CD4-positive, alpha-beta T cell (primary cell): ENCODE data around the gene AGAP1. TPM values are rescaled to one million over a fixed set of nuclear protein-coding genes. Genes with fewer than 3 reads are reported as not detected.

Source experiments
- ATAC-seq: fragments of 200-7000 bp; cut with Tn5 transposase; one replicate; pipeline ENCODE4 v1.10.0; 2022; ENCODE audit warnings: mild to moderate bottlenecking; ENCODE audit not compliant: poor library complexity
- CTCF ChIA-PET: fragments of 350-600 bp; sonication (Branson Sonifier 250); formaldehyde crosslinking; loops from one replicate; lab custom pipeline; 2021; ENCODE audit warnings: antibody characterized with exemption, inconsistent platforms; lab: Charles Lee
- POLR2A ChIA-PET: fragments of 350-600 bp; sonication (Branson Sonifier 250); formaldehyde crosslinking; loops from one replicate; lab custom pipeline; 2021; ENCODE audit warnings: antibody characterized with exemption, inconsistent platforms; lab: Charles Lee
- DNase-seq, 14 experiments: peaks; one replicate each; pipeline ENCODE4 v3.0.0-alpha.2; 2013 to 2020; ENCODE audit warnings: mixed read lengths in 2 of 14
- H3K27ac ChIP-seq, 2 donors: one replicate each; pipeline versions ENCODE4 v1.5.1 to v1.7.0; 2013; ENCODE audit warnings: low read length in 2 of 2, low read depth in 1 of 2, mild to moderate bottlenecking in 1 of 2
- H3K27me3 ChIP-seq, 2 experiments: 1 replicate in 1 of 2; 2 replicates in 1 of 2; pipeline versions ENCODE4 v1.6.1 to v1.7.0; 2013; ENCODE audit warnings: low read length in 2 of 2, control low read depth in 1 of 2, mild to moderate bottlenecking in 1 of 2, moderate library complexity in 1 of 2; ENCODE audit not compliant: insufficient read depth in 2 of 2, control insufficient read depth in 1 of 2
- H3K36me3 ChIP-seq: one replicate; pipeline ENCODE4 v1.6.1; 2013; ENCODE audit warnings: low read length, control low read depth; ENCODE audit not compliant: insufficient read depth
- H3K4me1 ChIP-seq: one replicate; pipeline ENCODE4 v1.6.1; 2013; ENCODE audit warnings: low read length, control low read depth; ENCODE audit not compliant: insufficient read depth
- H3K4me3 ChIP-seq: one replicate; pipeline ENCODE4 v1.5.1; 2013; ENCODE audit warnings: mild to moderate bottlenecking, low read length, moderate library complexity
- H3K9me3 ChIP-seq, 2 experiments: 1 replicate in 1 of 2; 2 replicates in 1 of 2; pipeline versions ENCODE4 v1.6.1 to v1.7.0; 2013; ENCODE audit warnings: low read length in 2 of 2, mild to moderate bottlenecking in 2 of 2, control low read depth in 1 of 2, moderate library complexity in 1 of 2; ENCODE audit not compliant: control insufficient read depth in 1 of 2, insufficient read depth in 1 of 2
- H3K27ac Mint-ChIP-seq: one replicate; pipeline ENCODE4 v1.8.0; 2020; ENCODE audit warnings: mixed read lengths
- H3K27me3 Mint-ChIP-seq: one replicate; pipeline ENCODE4 v1.8.0; 2021; ENCODE audit warnings: mixed read lengths
- H3K36me3 Mint-ChIP-seq: one replicate; pipeline ENCODE4 v1.8.0; 2021; ENCODE audit warnings: low read depth, mixed read lengths
- H3K4me1 Mint-ChIP-seq: one replicate; pipeline ENCODE4 v1.8.0; 2021; ENCODE audit warnings: low read depth, mixed read lengths
- H3K4me3 Mint-ChIP-seq: one replicate; pipeline ENCODE4 v1.8.0; 2020; ENCODE audit warnings: mild to moderate bottlenecking, mixed read lengths
- H3K9me3 Mint-ChIP-seq: one replicate; pipeline ENCODE4 v1.8.0; 2020; ENCODE audit warnings: mixed read lengths
- intact Hi-C, 2 experiments: fragments of 100-400 bp; cut with DNase I in 1 of 2; cut with micrococcal nuclease in 1 of 2; formaldehyde crosslinking; loops; one replicate each; pipeline versions ENCODE4 v1.15.1 to v1.9.0; 2023 to 2025; cut with DNase I, micrococcal nuclease
- total RNA-seq, 174 experiments: library from RNA in 2 of 174; stranded (reverse) in 2 of 174; gene quantifications; one replicate each; pipeline ENCODE4 v1.2.3 and lab custom pipeline; 2021 to 2026
- TF ChIP-seq, protein P1 (sequence below): fragments of 200-600 bp; IDR thresholded peaks from one replicate; pipeline ENCODE4 v1.8.0; 2022; ENCODE audit warnings: antibody characterized with exemption, mild to moderate bottlenecking

The AGAP1 gene
- total RNA-seq, 2 experiments from 2014 or later: 2.6 to 3.1 TPM

DNA sequence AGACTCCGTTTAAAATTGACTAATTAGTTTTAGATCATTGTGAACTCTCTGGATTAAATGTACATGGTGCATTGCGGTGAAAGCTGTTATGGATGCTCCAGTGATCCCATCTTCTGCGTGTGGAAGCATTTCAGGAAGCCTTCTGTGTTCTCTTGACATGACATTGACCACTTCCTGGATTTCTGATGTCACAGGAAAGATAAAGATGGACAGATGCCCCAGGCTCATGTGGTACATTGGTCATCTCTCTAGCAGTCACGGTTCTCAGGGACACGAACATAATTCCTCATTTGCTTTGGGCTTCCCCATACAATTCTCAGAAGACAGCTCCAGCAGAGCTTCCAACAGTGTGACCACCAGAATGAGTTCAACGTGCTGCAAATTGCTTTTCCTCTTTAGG is 26.9 kb downstream of the AGAP1 start:
- no peaks in the 10 kb centered on the region for H3K9me3 Mint-ChIP-seq
- Histone ChIP-seq H3K27ac (no peak overlapping the region), H3K4me3 (no peak overlapping the region), H3K9me3 (peaks cover 0 to 8% of the 10 kb centered on the region in 2 experiments), H3K27me3 (no peaks in the 10 kb centered on the region), H3K4me1 (no peaks in the 10 kb centered on the region), H3K36me3 (no peaks in the 10 kb centered on the region)
- intact Hi-C loops: no loop called here
- TF ChIP-seq, protein P1, sequence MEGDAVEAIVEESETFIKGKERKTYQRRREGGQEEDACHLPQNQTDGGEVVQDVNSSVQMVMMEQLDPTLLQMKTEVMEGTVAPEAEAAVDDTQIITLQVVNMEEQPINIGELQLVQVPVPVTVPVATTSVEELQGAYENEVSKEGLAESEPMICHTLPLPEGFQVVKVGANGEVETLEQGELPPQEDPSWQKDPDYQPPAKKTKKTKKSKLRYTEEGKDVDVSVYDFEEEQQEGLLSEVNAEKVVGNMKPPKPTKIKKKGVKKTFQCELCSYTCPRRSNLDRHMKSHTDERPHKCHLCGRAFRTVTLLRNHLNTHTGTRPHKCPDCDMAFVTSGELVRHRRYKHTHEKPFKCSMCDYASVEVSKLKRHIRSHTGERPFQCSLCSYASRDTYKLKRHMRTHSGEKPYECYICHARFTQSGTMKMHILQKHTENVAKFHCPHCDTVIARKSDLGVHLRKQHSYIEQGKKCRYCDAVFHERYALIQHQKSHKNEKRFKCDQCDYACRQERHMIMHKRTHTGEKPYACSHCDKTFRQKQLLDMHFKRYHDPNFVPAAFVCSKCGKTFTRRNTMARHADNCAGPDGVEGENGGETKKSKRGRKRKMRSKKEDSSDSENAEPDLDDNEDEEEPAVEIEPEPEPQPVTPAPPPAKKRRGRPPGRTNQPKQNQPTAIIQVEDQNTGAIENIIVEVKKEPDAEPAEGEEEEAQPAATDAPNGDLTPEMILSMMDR: no peak
- H3K27ac Mint-ChIP-seq: no peak overlapping the region
- CTCF ChIA-PET: no interaction called here
- H3K36me3 Mint-ChIP-seq: no peaks in the 10 kb centered on the region
- no peak overlapping the region for H3K4me3 Mint-ChIP-seq
- H3K27me3 Mint-ChIP-seq: peaks cover 28% of the 10 kb centered on the region
- H3K4me1 Mint-ChIP-seq: no peaks in the 10 kb centered on the region
- DNase-seq (no peak), ATAC-seq (no peak)
- POLR2A ChIA-PET: no interaction called here

DNA sequence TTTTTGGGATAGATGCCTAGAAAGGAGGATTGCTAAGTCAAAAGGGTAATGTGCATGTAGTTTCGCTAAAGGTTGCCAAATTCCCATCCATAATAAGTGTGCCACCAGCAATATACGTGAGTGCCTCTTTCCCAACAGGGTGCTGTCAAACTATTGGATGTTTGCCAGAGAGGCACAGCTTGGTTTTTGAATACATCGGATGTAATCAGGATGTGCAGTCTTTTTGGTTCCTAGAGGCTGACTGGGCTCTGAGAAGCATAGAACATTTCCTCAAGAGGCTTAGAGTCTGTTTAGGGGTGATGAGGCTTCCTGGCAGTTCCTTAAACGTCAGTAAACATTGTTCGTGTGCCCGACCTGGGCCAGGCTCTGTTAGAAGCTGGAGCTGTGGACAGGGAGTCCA is 28.0 kb downstream of the AGAP1 start:
- peaks cover 0 to 2% of the 10 kb centered on the region in 2 experiments for H3K9me3 ChIP-seq
- H3K27ac ChIP-seq: no peak overlapping the region
- H3K27ac Mint-ChIP-seq: no peak overlapping the region
- CTCF ChIA-PET: no interaction called here
- no peaks in the 10 kb centered on the region for H3K4me1 Mint-ChIP-seq
- no peak overlapping the region for H3K4me3 ChIP-seq
- intact Hi-C loops: no loop called here
- no peaks in the 10 kb centered on the region for H3K36me3 ChIP-seq
- ATAC-seq (no peak), DNase-seq (no peak)
- H3K36me3 Mint-ChIP-seq: no peaks in the 10 kb centered on the region
- H3K4me3 Mint-ChIP-seq: no peak overlapping the region
- peaks cover 28% of the 10 kb centered on the region for H3K27me3 Mint-ChIP-seq
- POLR2A ChIA-PET: no interaction called here
- H3K9me3 Mint-ChIP-seq: no peaks in the 10 kb centered on the region
- TF ChIP-seq, protein P1: no peak
- H3K27me3 ChIP-seq: no peaks in the 10 kb centered on the region
- no peaks in the 10 kb centered on the region for H3K4me1 ChIP-seq

DNA sequence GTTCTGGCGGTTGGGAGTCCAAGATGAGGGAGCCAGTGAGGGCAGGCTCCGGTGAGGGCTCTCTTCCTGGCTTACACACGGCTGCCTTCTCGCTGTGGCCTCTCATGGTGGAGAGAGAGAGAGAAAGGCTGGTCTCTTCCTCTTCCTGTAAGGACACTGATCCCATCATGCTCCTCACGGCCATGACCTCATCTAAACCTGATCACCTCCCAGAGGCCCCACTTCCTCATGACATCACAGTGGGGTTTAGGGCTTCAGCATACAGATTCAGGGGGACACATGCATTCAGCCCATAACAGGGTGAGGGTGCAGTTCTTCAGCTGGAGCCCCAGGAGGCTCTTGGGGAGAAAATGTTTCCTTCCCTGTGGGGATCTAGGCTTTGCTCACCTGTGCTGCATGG is 29.2 kb downstream of the AGAP1 start:
- intact Hi-C loops: no loop called here
- Mint-ChIP-seq H3K36me3 (no peaks in the 10 kb centered on the region), H3K27me3 (peaks cover 26% of the 10 kb centered on the region), H3K4me1 (no peaks in the 10 kb centered on the region), H3K27ac (no peak overlapping the region), H3K9me3 (no peaks in the 10 kb centered on the region), H3K4me3 (no peak overlapping the region)
- Histone ChIP-seq H3K36me3 (no peaks in the 10 kb centered on the region), H3K27ac (no peak overlapping the region), H3K9me3 (no peaks in the 10 kb centered on the region), H3K4me3 (no peak overlapping the region), H3K4me1 (no peaks in the 10 kb centered on the region), H3K27me3 (no peaks in the 10 kb centered on the region)
- ATAC-seq: no peak
- TF ChIP-seq, protein P1: no peak
- POLR2A ChIA-PET: no interaction called here
- no peak for DNase-seq
- CTCF ChIA-PET: no interaction called here
